NCI-H526 treated with DMSO at 0.1 percent for 48 hours (cell line): ENCODE measurements around the gene ALOXE3.
A peak's percentile ranks its signal among the peaks of the same experiment; 100 is the strongest.

Source experiments
- DNase-seq: peaks from one replicate; lab custom pipeline; 2025; lab: John Stamatoyannopoulos, UW

ALOXE3 gene

DNA sequence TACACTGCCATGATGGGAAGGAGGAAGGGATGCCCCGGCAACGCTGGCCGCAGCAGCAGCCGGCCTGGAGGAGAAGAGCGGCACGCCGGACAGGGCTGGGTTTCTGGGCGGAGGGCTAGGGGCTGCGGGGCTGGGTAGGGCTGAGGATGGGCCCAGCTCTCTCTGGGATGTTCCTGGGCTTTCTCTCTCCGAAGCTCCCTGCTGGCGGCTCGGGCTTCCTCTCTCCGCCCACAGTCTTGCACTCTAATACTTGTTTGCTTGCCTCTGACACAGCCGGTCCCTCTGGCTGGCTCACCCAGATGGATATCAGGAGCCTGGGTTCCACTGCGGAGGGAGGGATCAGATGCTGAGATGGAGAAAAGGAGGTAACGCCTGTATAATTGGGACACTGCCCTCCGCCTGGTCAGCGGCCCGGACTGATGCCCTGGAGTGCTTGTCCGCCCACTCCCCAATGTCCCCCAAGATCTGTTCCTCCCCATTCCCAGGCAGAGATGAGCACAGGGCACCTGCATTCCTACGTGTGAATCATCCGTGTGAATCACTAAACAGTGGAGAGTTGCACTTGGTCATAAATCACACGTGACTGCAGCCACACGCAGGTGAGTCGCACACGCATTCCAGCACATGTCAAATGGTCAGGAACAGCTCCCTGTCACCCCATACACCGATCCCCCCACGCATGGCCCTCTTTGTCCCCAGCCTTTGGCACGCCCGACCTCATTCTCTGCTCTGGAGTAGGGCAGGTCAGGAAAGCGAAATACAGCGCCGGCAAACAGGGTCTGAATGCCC lies at the start of gene ALOXE3:
Gene ALOXE3 (minus strand): TSS at position 535 of the 789 bp plus-strand sequence. CDS start 524 bp downstream, at position 11.
- no peak for DNase-seq

DNA sequence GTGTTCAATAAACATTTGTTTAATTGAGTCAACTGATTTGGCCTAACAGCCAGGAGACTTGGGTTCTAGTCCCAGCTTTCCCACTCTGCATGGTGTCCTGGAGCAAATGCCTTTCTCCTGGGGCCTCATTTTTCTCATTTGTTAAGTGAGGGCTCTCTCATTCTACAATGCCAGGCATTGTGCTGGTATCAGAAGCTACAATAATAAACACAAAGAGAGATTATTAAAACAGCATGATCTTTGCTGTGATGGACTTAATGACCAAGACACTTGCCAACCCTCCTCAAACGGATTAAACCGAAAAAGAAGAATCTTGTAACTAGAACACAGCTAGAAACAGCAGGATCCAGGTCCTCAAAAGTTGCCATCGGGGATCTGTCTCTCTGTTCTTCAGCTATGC lies 49.2 kb upstream of the ALOXE3 start:
- DNase-seq, result no peak

DNA sequence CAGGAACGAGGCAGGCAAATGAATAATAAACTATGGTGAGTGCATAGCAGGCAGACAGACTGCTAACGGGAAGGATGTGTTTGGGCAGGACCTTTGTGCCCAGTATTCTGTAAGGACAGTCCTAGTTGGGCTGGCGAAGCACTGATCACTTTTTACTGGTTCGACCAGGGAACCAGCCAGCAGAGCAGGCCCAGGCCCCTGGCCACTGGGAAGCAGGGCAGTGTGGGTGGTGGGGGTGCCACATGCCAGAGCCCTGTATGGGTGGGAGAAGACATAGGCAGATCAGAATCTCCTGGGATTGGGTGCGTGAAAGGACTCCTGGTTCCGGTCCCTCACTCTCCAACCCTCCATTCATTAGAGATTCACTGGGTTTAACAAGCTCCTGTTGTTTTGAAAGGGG lies 48.4 kb upstream of the ALOXE3 start:
- no peak for DNase-seq

DNA sequence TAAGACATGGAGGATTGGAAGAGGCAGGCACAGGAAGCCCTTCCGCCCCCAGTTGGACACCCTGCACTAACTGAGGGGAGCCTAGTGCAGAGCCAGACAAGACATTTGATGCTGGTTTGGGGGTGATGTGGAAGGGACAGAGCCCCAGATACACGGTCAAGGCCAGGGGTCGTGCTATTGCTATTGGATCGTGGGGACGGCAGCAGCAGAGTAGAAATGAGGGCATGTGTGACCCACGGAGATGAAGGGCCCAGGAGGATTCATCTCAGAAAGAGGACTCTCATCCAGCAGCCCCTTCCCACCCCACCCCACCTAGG lies 46.5 kb upstream of the ALOXE3 start:
- DNase-seq, result no peak

DNA sequence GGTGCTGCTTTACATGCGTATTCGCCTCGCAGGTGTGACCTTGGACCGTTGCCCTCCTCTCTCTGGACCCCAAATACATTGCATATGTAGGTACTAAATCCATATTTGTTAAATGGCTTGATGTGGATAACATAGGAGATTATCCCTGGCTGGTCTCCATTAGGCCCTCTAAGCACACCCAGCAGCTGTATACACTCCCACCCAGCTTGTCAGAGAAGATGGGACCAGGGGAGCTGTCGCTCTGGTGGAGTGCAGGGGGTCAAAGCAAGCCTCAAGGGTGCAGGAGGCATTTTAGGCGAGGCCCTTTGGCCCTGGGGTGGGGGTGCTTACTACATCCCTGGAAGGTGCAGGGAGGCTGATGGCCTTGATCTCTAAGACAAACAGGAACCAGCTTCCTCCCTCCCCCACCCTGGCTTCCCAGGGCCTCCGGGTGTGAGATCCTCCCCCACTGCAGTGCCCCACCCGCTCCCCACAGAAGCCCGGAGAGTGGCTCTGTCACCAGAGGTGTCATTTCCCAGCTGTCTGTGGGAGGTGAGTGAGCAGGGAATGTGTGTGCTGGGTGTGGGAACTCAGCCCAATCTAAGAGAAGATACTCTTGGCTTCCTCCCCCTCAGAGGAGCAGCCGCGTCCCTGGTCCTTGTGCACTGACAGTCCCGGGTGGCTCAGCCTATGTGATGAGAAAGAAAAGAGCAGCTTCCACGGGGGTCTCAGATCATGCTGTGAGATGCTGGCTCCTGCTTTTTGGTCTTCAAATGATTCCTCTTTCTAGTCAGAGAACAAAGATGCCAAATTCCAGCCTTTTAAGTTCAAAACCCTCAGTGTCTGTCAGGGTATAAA lies 45.9 kb upstream of the ALOXE3 start:
- no peak for DNase-seq

DNA sequence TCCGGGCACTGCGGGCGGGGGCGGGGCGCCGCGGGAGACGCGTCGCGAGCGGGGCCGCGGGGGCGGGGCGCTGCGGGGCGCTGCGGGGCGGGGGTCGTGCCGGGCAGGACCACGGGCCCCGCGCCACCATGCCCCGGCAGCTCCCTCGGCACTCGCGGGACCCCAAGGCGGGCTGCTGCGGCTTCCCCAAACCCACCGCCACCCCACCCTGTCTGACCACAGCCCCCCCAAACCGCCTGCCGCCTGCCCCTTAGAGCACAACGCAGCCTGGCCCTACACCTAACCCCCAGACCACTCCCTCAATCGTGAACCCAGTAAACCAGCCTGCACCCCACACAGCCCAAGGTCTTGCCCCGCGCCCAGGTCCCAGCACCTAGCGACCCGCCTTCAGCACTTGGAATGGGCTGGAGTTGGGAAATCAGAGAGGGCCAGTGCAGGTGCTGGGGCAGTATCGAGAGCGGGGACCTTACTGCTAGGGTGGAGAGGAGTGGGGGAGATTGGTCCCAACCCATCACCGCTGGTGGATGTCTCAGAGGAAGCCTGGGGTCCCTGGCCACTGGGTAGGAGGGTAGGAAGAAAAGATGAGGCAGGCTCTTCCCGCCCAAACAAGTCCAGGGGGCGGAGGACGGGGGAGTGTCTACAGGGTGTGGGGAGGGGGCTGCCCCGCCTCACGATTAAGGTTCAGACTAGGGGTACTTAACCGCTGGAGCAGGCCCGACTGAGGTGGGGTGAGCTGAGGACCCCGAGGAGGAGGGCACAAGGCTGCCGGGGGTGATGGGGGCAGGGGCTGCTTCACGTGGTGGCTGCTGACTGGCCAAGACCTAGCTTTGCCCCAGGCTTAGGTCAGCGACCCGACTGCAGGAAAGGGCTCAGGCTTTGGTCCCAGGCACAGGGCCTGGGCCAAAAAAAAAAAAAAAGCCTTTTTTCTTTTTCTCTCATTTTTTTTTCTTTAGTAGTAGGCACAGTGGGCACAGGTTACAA lies 45.0 kb upstream of the ALOXE3 start:
- no peak for DNase-seq

DNA sequence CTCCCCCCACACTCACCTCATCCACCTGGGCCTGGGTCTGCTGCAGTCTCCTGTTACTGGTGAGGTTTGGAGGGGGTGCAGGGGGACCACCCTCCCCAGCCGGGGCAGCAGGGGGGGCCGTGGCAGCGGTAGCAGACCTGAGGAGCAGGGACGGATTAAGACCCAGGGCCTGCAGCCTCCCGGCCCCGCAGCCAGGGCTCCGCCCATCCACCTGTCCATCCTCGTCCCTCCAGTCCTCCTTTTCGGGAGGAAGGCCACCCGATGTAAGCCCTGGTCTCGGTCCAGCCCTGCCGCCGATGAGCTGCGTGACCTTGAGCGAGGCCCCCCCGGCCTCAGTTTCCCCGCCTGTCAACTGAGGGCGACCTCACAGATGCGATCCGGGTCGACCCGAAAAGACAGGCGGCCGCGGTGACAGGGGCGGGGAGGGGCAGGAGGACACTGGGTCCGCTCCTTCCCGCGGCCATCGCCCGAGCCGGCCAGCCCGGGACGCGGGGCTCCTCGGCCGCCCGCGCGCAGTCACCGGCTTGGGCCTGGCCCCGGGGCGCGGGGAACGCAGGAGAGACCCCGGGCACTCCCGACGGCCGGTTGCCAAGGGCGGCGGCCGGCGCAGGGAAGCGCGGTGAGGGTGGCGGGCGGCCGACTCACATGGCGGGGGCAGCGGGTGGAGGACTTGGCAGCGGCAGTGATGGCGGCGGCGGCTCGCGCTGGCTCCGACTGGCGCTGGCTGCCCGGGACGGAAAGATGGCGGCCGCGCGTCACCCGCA lies 44.1 kb upstream of the ALOXE3 start, which contains the start of gene VAMP2:
Gene VAMP2 (minus strand): TSS at position 716 of the 764 bp plus-strand sequence. CDS start 69 bp downstream, at position 647.
- no peak for DNase-seq

DNA sequence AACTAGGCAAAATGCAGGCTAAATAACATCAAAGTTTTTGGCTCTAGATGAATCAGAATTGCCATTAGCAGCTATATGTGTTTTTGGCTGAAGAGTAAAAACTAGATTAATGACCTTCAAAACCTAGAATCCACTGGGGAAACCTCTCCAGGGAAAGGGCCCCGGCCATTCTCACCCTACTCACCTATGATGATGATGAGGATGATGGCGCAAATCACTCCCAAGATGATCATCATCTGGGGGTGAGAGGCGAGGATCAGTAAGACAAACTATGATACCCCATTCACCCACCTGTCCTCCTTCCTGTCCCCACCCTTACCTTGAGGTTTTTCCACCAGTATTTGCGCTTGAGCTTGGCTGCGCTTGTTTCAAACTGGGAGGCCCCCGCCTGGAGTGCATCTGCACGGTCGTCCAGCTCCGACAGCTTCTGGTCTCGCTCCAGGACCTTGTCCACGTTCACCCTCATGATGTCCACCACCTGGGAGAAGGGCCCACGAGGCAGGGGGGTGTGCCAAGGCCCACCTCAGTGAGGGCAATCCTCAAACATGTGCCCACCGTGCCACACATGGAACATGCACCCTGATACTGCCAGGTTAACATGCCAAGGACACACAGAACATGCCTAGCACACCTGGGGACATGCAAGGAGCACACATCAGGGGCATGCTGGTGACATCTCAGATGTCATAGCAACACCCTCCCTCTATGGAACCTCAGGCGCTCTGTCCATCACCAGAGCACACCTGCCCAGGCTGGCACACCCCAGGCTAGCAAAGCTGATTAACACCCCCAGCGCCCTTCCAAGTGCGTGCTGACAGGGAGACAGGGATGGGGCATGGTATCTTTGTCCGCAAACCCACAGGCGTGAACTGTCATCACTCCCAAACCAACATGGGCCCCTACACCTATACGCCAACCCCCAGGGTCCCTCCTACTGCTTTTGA lies 43.2 kb upstream of the ALOXE3 start:
- no peak for DNase-seq

DNA sequence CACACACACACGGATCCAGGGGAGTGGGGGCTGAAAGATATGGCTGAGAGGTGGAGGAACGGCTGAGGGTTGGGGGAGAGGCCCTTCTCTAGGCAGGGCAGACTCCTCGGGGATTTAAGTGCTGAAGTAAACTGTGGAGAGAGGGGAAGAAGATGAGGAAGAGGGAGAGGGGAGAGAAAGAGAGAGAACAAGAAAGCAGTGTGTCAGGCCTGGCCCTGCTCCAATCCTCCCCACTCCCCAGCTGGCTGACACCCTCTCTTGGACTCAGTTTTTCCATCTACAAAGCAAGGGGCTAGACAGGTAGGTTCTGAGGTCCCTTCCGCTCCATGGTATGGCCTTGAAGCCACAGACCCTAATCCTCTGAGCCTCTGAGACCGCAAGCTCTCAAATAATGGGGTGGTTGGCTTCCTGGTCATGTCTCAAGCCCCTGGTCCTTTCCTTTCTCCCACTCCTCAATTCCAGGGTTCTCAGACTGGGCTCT lies 42.5 kb upstream of the ALOXE3 start:
- no peak for DNase-seq

DNA sequence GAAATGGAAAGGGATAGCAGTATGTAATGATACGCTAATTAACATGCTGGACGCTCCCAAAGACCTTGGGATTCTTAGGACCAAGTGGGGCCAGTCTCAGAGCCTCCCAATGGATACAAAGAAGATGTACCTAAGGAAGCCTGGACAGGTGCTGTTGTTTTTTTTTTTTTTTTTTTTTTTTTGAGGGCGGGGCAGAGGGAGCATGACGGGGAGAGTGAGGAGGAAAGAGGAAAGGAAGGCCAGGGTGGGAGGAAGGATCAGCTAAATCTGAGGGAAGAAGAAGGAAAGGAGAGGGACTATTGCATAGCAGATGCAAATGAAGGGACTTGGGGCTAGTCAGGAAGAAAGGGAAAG lies 41.9 kb upstream of the ALOXE3 start:
- DNase-seq, result no peak

DNA sequence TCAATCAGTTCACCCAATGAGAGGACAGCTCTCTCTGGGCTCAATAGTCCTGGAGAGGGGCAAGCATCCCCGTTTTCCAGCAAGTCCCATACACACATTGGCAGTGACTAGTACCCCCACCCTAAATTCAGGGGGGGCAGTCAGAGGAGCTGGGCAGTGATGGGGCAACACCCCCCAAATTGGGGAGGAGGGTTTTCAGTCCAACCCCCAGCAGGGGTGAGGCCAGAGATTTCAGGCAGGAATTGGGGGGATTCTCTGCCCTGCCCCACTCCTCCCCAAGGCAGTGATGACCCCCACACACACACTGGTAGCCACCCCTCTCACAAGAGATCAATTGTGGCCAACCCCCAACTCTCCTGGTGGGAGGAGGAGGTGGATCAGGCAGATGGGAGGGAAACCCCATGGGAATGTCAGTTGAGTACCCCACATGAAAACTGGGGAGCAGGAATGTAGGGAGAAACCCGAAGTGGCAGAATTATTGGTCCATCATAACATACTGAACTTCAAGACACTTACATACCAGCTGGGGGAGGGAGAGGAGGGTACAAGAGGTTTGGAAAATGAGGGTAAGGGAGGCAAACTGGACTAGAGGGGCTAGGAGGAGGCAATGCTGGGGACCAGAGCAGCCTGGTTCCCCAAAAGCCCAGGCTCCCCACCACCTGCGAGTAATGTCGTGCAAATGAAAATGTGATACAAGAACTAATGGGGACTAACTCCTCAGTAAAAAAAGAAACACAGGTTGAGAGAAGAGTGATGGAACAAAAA lies 41.3 kb upstream of the ALOXE3 start:
- no peak for DNase-seq

DNA sequence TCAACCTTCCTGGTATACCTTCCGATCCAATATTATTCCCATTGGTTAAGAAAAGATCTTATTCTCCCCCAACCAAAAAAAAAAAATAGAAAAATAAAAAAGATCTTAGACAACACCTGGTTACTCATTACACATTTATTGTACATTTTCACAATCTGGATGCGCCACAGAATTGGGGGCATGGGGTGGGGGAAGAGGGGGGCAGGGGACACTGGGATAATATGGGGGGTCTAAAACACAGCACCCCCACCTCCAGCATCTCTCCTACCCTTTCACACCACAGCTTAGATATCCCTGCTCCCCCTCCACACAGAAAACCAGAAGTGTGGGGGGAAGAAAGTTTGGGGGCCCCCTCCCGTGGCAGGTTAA lies 40.7 kb upstream of the ALOXE3 start:
- DNase-seq, result no peak

DNA sequence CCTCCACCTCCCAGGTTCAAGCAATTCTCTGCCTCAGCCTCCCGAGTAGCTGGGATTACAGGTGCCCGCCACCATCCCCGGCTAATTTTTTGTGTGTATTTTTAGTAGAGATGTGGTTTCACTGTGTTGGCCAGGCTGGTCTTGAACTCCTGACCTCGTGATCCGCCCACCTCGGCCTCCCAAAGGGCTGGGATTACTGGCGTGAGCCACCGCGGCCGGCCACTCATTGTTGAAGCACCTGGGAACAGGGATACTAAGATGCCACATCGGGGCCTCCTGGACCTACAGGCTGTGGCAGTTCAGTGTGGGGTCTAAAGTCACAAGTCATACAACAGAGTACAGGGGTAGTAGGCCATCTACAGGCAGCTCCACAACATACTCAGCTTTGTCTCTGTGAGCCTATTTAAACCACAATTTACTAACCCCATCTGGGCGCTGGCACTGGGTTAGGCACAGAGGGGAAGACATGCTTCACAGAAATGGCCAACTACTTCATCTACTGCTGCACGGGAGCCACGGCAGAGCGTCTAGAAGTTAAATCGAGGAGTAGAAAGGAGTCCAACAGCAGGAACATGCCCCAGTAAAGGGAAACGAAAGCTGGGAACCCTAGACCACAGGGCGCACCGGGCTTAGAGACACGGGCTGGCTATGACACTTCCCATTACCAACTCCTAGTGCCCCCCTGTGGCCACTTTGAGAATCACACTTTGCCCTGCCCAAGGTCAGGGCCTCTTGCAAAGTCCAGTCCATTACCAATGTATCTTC lies 40.1 kb upstream of the ALOXE3 start:
- DNase-seq, result peak; percentile 15

DNA sequence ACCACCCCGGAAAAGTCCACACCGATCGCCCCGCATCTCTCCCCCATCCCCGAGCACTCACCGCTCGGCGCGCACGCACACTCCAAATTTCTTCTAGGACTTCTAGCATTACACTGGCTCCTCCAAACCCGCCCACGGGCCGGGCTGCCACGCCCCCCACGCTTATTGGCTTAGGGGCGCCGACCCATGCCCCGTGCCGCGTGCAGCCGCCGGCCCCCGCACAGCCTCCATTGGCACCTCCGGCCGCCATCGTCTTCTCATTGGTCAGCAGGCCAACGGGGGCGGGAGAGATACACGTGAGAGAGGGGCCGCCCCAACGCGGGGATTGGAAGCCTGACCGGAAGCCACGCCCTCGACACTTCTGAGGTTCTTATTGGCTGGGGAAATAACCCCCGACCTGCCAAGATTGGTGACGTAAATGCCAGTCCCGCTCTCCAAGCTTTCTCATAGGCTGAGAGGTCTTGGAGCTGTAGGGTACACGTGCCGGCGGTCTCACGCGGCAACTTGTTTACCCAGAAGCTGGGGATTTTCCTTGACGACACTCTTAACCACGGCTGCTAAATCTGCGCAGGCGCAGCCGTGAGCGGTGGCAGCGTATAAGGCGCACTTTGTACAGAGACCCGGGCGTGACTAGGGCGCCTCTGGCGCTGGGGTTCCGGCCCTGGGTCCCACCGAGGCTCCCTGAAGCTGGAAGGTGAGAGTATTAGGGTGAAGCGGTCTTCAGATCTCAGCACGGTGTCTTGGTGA lies 38.1 kb upstream of the ALOXE3 start:
- peak; percentile 96 for DNase-seq

DNA sequence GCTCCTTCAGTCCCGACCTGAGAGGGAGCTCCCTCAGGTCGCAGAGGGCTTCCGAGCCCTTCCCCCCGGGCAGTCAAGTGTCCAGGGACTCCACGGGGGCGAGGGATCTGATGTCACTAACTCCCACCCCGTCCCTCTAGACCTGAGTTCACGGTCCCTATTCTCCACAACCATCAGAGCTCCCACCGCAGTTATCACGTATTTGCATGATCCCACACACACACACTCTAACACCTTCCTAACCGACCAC lies 37.6 kb upstream of the ALOXE3 start:
- DNase-seq, result no peak

DNA sequence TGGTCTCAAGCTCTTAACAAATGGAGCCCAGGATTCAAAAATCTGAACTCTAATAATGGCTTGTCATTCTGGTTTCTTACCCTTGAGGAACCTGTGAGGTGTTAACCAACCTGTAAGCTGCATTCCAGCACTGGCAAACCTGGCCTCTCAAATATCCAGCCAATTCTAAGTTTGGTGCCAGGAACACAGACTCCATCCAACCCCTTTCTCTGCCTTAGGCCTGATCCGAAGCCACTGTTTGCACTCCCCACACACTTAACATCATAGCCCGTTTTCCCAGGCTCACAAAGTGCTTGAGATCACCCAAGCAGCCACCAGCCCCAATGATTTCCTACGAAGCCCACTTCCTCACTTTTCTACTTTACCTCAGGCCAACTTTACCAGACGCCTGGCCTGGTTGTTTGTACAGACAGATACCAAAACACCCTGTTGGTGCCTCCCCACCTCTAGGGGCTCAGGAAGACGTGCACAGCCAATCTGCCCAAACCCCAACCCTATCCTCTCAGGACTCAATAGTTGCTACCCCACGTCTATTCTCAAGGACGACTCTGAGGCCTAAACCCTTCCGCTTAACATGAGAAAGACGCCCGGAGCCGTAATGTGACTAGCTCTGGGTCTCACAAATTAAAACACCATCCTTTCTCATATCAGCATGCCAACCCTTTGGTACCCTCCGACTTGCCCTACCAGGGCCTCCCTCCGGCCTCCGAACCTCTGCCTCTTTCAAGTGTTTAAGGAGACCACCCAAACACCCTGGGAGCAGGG lies 37.1 kb upstream of the ALOXE3 start:
- DNase-seq, result no peak

DNA sequence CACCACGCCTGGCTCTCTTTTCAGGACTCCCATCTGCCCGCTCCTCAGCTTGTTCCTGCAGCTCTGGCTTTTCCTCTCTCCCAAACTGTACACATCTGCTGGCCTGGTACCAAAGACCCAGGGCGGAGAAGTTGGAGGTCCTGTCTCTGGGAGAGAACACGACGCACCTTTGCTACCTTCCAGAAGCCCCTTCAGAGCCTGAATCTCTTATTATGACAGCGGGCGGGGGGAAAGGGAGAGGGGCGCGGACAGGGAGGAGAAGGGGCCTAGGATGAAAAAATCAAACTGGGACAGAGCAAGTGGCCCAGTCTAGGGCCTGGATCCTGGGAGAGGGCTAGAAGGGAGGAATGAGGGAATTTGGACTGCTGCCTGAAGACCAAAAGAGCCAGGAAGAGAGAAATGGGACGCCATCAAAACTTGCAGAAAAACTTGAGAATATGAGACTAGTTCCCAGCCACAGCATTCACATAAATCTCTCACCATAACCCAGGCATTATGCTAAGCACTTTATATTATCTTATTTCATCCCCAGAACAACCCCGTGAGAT lies 36.4 kb upstream of the ALOXE3 start:
- DNase-seq, result no peak
